IPS-NIHi7 (cell line): ENCODE data around the gene RXRB.

Experiments used
- DNase-seq: peaks from one replicate; pipeline ENCODE4 v3.0.0; 2012; ENCODE audit warnings: mixed read lengths; ENCODE audit errors: extremely low spot score

RXRB gene

GRCh38 chr6:33211666-33212422 lies 11.4 kb upstream of the RXRB start:
- DNase-seq = peak; percentile 55

DNA sequence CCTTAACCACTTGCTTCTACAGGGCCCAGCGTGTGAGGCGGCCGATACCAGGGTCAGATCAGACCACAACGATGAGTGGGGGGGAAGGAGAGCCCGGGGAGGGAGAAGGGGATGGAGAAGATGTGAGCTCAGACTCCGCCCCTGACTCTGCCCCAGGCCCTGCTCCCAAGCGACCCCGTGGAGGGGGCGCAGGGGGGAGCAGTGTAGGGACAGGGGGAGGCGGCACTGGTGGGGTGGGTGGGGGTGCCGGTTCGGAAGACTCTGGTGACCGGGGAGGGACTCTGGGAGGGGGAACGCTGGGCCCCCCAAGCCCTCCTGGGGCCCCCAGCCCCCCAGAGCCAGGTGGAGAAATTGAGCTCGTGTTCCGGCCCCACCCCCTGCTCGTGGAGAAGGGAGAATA lies 10.7 kb upstream of the RXRB start:
- DNase-seq = no peak

- DNase-seq = no peak
Measured at GRCh38 chr6:33209856-33210255, 9.4 kb upstream of the RXRB start.

DNA sequence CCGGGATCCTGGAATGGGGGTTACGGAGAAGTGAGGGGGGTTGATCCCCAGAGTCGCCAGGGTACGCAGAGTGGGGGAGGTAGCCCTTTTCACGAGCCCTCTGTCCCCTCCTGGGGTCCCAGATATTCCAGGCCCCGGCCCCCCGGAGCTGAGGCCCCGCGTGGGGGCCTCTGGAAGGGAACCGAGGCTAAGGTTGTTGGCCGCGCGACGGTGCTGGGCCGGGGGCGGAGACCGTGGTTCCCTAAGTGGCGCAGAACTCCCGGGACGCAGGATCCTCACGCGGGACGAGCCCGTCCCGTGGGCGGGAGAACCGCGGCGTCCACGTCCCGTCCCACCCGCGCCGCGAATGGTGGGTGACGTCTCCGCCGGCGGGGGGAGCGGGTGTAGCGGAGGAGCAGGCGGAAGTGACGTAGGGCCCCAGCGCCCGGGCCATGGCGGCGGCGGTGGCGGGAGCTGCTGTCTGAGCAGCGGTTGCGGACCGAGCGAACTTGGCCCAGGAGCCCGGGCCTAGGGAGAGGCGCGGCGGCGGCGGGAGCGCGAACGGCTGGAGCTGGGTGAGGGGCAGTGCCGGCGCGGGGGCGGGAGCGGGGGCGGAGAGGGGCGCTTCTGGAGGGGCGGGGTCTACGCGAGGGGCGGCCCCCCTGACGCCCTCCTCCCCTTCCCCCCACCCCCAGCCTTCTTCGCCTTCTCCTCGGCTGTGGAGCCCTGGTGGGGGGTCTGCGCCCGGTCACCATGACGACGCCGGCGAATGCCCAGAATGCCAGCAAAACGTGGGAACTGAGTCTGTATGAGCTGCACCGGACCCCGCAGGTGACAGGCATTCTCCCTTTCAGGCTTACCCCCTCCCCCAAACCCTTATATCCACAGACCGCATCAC lies 7.9 kb upstream of the RXRB start, which contains the start of gene RING1:
RING1 (plus strand) TSS at position 410 of the 877 bp plus-strand sequence; CDS start at position 733, 323 bp downstream.
- DNase-seq = peak; percentile 79

DNA sequence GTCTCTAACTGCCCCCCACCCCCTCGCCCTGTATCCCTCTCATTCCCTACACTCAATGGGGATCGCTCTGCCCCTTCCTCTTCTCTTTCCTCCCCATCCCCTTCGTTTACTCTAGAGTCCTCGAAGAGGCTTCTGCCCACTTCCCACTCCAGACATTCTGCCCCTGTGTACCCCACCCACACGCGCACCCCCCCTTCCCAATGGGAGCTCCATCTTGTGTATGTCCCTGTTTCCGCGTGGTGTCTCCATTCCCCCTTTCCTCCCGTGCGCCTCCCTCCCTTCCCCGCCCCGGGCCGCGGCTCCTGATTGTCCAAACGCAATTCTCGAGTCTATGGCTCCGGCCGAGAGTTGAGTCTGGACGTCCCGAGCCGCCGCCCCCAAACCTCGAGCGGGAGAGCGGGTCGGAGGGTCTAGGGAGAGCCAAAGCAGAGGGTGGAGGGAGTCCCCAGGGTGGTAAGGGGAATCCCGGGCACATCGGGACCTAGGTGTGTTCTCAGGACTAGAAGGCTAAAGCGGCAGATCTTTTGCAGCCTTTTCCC lies 7.2 kb upstream of the RXRB start:
- DNase-seq = no peak

DNA sequence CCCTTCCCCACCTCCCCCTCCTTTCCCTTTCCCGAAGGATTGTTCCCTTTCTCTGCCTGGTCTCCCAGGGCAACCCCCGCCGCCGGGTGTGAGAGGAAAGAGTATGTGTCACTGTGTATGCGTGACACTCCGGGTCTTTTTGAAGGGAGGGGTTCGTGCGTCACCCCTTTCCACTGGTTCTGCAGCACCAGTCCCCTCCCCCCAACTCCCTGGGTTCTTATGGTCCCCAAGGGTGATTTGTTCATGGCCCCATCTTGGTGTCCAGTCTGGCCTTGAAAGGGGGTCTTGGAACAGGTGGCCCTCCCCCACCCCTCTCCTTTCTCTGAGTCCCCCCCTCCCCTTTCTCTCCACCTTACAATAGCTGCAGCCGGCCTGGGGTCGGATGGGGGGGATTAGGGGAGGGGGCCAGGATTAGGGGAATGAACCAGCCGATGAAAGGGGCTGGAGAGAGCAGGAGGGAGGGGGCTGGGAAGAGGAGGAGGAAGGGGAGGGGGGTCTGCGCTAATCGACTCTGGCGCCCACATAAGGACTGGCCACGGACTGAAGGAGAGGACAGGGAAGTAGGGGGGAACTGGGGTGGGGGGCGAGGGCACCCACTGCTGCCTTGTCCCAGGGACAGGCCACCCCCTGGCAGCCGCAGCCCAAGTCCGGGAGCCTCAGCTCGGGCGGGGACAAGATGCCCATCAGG lies 6.5 kb upstream of the RXRB start:
- no peak for DNase-seq

DNA sequence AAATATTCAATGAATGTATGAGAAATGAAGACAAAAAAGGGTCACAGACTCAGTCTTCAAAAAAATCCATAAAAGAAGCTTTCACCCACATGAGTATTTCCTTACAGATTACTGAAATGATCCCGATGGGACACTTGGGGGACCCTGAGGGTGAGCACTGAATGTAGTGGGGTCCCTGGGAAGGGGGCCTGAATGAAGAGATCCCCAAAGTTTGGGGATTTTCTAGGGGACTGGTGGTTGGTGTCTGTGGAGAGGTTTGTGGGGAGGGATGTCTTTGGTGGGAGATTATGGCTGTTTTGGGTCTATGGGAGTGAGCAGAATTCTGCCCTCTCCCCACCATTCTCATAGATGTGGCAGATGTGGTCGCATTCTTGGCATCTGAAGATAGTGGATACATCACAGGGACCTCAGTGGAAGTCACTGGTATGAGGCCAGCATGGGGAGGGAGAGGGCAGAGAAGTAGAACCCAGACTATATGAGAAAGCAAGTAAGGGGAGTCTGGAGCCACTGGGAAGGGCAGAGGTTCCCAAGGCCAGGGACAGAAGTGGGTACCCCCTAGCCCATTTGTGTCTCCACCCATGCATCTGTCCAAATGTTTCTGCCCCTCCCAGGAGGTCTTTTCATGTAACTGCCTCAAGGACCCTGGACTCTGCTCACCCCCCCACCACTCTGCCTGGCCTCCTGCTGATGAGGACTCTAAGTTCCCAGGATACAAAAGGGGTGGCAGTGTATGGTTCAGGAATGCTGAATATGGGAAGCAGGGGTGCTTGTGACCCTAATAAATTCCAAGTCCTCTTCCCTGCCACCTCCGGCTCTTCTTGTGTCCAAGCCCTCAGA lies 5.8 kb upstream of the RXRB start:
- DNase-seq = no peak

GRCh38 chr6:33205191-33206026 lies 4.9 kb upstream of the RXRB start:
- no peak for DNase-seq

DNA sequence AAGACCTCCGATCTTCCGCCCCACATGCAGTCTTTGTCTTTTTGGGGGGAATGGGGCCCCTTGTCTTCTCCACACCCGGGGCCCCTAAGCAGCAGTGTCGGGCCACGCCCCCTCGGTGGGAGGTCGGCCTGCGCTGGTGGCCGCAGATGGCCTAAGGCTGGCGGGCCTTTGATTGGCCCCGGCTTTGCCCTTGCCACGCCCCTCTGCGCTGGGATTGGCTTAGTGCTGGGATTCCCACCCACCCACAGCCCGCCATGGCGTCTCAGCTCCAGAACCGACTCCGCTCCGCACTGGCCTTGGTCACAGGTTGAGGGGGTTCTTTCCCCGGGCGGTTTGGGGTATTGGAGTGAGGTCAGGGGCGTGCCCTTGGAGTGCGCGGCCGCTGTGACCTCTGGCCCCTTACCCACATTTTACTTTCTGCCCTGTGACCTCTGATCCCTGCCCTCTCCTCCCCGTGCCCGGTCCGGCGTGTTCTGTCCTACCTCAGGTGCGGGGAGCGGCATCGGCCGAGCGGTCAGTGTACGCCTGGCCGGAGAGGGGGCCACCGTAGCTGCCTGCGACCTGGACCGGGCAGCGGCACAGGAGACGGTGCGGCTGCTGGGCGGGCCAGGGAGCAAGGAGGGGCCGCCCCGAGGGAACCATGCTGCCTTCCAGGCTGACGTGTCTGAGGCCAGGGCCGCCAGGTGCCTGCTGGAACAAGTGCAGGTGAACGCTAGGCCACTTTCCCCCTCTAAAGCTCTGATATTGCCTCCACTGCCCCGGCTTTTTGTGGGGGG lies 4.1 kb upstream of the RXRB start, which contains the start of gene HSD17B8:
HSD17B8 (plus strand) TSS at position 241 of the 776 bp plus-strand sequence; CDS start at position 255, 14 bp downstream.
- DNase-seq = peak; percentile 98

DNA sequence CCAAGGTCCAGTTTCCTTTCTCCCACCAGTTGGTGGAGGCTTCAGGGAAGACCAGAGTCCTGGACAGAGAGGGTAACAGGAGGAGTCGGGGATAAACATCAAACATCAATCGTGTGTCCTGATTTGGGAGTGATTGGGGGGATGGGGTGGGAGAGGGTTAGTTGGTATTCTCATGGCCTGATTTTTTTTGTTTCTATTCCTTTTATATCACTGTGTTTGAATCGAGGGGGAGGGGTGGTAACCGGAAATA lies 3.6 kb upstream of the RXRB start:
- no peak for DNase-seq

DNA sequence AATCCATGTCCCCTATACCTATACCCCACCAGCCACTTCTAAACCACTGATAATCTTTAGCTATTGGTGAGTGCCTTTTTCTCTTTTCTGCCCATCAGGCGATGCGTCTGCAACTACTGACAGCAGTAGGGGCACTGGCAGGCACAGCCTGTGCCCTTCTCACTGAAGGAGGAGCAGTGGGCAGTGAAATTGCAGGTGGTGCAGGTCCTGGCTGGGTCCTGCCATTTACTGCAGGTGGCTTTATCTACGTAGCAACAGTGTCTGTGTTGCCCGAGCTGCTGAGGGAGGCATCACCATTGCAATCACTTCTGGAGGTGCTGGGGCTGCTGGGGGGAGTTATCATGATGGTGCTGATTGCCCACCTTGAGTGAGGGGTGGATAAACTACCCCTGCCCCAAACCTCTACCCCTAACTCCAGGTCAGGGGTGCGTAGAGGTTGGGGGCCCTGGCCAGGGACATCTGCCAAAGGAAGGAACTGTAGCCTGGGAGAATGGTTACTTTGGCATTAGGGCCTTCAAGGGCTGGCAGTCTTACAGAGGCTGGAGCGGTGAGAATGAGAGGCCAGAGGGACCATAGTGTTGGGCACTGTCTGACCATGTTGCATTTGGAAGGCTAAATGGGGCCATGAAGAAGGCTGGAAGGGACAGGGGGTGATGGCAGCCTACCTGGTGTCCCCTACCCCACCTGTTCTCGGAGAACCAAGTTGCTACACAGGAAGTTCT lies 3.1 kb upstream of the RXRB start:
- no peak for DNase-seq

GRCh38 chr6:33202799-33203198 lies 2.3 kb upstream of the RXRB start:
- no peak for DNase-seq

- no peak for DNase-seq
Measured at GRCh38 chr6:33201935-33202334, 1.5 kb upstream of the RXRB start.

DNA sequence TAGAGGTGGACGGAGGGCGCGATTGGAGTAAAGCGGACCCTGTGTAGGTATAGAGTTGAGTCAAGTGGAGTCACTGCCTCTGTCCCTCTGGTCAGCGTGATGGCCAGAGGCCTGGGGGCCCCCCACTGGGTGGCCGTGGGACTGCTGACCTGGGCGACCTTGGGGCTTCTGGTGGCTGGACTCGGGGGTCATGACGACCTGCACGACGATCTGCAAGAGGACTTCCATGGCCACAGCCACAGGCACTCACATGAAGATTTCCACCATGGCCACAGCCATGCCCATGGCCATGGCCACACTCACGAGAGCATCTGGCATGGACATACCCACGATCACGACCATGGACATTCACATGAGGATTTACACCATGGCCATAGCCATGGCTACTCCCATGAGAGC lies 681 bp upstream of the RXRB start:
- DNase-seq = no peak

- DNase-seq = peak; percentile 89
Measured at GRCh38 chr6:33199687-33200218, 712 bp downstream of the RXRB start.

DNA sequence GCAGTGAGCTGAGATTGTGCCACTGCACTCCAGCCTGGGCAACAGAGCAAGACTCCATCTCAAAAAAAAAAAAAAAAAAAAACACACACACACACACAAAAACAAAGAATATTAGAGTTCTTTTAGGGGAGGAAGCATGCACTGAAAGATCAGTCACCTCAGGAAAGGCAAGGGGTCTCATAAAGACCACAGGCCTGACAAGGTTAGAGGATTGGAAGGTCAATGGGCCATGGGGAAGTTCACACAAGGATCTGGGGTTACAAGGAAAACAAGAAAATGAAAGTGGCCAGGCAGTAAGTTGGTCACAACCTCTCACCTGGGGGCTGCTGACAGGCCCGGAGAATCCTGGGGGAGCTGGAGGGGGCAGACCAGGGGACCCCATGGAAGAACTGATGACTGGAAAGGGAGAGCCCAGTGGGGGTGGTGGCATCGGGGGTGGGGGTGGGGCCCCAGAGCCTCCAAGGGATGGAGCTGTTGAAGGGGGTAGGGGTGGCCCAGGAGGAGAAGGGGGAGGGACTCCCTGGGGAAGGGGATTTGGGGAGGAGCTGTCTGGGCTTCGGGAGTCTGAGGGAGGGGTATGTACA lies 1.5 kb downstream of the RXRB start:
- no peak for DNase-seq

DNA sequence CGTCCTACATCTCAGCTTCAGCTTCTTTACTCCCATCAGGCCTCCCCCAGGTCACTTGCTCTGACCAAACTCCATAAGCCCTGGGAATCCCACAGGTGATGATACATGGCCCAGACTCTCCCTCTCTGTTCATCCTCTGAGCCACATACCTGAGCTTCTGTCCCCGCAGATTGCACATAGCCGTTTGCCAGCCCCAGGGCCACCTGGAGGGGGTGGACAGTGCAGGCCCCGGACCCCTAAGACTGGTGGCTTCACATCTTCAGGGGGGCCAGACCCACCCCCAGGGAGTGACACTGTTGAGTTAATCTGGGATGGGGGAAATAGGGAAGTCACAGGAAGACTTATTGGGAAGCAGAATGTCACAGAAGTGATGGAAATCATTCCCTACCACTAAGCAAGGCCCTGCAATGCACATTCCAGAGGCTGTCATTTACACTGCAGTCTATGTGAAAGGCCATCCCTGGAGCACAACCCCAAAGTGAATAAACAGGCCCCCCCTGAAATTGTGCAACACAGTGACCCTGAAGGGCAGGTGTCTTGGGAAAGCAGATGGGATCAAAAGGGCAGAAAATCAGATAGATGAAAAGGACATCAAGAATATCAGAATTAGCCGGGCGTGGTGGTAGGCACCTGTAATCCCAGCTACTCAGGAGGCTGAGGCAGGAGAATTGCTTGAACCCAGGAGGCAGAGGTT lies 2.2 kb downstream of the RXRB start:
- no peak for DNase-seq
